Suprapubic skin (tissue), 4 donors: ENCODE results near the gene GORAB. TPM values are rescaled to one million over a fixed set of nuclear protein-coding genes. Genes with fewer than 3 reads are reported as not detected.

Experiments
- DNase-seq, 2 donors: peaks; one replicate each; pipeline ENCODE4 v3.0.0-alpha.2; 2019; ENCODE audit warnings: low spot score in 2 of 2
- H3K27ac ChIP-seq: fragments of 200-600 bp; sonication (generic); one replicate; pipeline ENCODE4 v1.5.1; 2019
- H3K27me3 ChIP-seq: fragments of 200-600 bp; sonication (generic); one replicate; pipeline ENCODE4 v1.5.1; 2019
- H3K36me3 ChIP-seq: fragments of 200-600 bp; sonication (generic); one replicate; pipeline ENCODE4 v1.5.1; 2019
- H3K4me1 ChIP-seq: fragments of 200-600 bp; sonication (generic); one replicate; pipeline ENCODE4 v1.5.1; 2019
- H3K4me3 ChIP-seq: fragments of 200-600 bp; sonication (generic); one replicate; pipeline ENCODE4 v1.5.1; 2019; ENCODE audit warnings: mild to moderate bottlenecking
- H3K9me3 ChIP-seq: fragments of 200-600 bp; sonication (generic); one replicate; pipeline ENCODE4 v1.5.1; 2019
- EP300 ChIP-seq: sonication (generic); formaldehyde crosslinking; IDR thresholded peaks from one replicate; pipeline ENCODE4 v1.6.1; 2017; ENCODE audit warnings: antibody characterized with exemption
- POLR2A ChIP-seq, 2 donors: fragments of 450-650 bp; IDR thresholded peaks; one replicate each; pipeline ENCODE4 v1.6.1; 2017; ENCODE audit warnings: antibody characterized with exemption in 2 of 2, mild to moderate bottlenecking in 2 of 2, moderate library complexity in 2 of 2
- POLR2AphosphoS5 ChIP-seq, 3 donors: sonication (generic); formaldehyde crosslinking; IDR thresholded peaks; one replicate each; pipeline ENCODE4 v1.6.1; 2017; ENCODE audit warnings: antibody characterized with exemption in 3 of 3
- WGBS: methylation state at CpG from one replicate; pipeline ENCODE4 v1.1.5; 2018; 5-methylcytosine and 5-hydroxymethylcytosine counted together
- total RNA-seq, 4 donors: library from RNA; depleted of rRNA; stranded (reverse); fragments of >200 nt; gene quantifications; one replicate each; pipeline ENCODE4 v1.1.0, GENCODE V29; 2016
- TF ChIP-seq, protein P1 (sequence below), 2 donors: fragments of 200-600 bp in 1 of 2; fragments of 450-650 bp in 1 of 2; sonication (generic) in 1 of 2; IDR thresholded peaks; one replicate each; pipeline ENCODE4 v1.5.1; 2016 to 2019; ENCODE audit warnings: antibody characterized with exemption in 2 of 2, mild to moderate bottlenecking in 1 of 2, moderate library complexity in 1 of 2

Gene GORAB
- total RNA-seq, 4 donors from 2014 or later, result 3.5 to 10.5 (median 7.7) TPM

DNA sequence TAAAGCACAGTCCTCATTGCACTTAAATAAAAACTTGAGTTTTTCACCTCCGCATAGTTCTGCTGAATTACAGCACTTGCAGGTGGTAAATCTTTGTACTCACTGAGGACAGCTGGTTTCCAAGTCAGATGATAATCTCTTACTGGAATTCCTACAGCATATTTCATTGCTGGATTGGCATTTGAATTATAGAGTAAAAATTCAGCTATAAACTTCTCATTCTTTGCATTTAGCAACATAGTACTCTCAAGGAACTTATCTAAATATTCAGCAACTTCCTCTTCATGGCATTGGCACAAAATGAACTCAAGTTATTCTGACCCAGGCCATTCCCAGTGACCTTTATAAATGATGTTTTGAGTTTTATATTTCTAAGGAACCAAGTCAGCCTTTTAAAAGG lies 23.4 kb downstream of the GORAB start:
- no peak for DNase-seq
- WGBS, result 64% methylated on average over 1 of the region's 1 CpG

DNA sequence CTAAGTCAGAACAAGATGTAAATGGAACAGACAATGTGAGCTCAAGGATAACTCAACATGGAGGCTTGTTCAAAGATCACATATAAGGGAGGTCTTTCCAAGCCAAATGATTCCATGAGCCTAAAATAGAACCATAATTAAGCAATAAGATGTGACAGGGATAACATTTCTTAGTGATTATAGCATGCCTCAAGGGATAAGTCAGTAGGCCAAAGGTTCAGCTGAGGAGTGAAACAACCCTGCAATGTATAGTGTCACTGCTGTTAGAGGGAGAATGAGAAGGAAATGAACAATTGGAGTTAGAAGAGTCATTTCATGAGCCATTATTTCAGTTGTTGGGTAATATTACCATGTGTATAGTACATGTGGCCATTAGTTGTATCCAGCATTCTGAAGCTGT lies 25.0 kb downstream of the GORAB start:
- Histone ChIP-seq H3K27me3 (no peaks in the 10 kb centered on the region), H3K27ac (no peak overlapping the region), H3K4me3 (no peak overlapping the region), H3K9me3 (no peaks in the 10 kb centered on the region), H3K4me1 (peaks cover 8% of the 10 kb centered on the region), H3K36me3 (peaks cover 18% of the 10 kb centered on the region)
- DNase-seq, result no peak
- TF ChIP-seq POLR2A (IDR thresholded peaks at IDR 0.05) (no peak), POLR2AphosphoS5 (IDR thresholded peaks at IDR 0.05) (no peak), EP300 (no peak)
- TF ChIP-seq, protein P1, sequence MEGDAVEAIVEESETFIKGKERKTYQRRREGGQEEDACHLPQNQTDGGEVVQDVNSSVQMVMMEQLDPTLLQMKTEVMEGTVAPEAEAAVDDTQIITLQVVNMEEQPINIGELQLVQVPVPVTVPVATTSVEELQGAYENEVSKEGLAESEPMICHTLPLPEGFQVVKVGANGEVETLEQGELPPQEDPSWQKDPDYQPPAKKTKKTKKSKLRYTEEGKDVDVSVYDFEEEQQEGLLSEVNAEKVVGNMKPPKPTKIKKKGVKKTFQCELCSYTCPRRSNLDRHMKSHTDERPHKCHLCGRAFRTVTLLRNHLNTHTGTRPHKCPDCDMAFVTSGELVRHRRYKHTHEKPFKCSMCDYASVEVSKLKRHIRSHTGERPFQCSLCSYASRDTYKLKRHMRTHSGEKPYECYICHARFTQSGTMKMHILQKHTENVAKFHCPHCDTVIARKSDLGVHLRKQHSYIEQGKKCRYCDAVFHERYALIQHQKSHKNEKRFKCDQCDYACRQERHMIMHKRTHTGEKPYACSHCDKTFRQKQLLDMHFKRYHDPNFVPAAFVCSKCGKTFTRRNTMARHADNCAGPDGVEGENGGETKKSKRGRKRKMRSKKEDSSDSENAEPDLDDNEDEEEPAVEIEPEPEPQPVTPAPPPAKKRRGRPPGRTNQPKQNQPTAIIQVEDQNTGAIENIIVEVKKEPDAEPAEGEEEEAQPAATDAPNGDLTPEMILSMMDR (IDR thresholded peaks at IDR 0.05), result no peak

More for the DNA sequence above, 23.4 kb downstream of the GORAB start:
- Histone ChIP-seq H3K9me3 (no peaks in the 10 kb centered on the region), H3K4me3 (no peak overlapping the region), H3K27me3 (no peaks in the 10 kb centered on the region), H3K36me3 (peaks cover 26% of the 10 kb centered on the region), H3K27ac (no peak overlapping the region), H3K4me1 (no peaks in the 10 kb centered on the region)
- TF ChIP-seq POLR2AphosphoS5 (IDR thresholded peaks at IDR 0.05) (no peak), POLR2A (IDR thresholded peaks at IDR 0.05) (no peak), EP300 (no peak)
- TF ChIP-seq, protein P1 (IDR thresholded peaks at IDR 0.05), result no peak

DNA sequence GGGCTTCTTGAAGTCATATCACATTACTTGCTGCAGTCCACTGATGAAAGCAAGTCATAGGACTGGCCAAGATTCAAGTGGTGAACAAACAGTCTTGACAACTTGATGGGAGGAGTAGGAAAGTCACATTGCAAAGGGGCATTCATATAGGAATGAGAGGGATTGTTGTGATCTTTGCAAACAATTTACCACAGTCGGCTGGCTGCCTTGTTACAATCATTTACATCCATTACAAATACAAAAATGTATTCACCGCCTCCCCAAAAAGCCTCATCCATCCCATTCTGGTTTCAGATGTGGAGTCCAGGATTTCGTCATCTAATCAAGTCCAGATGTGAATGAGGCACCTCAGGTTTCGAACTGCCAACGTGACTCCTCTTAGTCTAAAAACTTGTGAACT lies 26.8 kb downstream of the GORAB start:
- H3K9me3 ChIP-seq, result no peaks in the 10 kb centered on the region
- TF ChIP-seq, protein P1 (IDR thresholded peaks at IDR 0.05), result no peak
- TF ChIP-seq EP300 (no peak), POLR2AphosphoS5 (IDR thresholded peaks at IDR 0.05) (no peak), POLR2A (IDR thresholded peaks at IDR 0.05) (no peak)
- DNase-seq, result no peak
- H3K27me3 ChIP-seq, result no peaks in the 10 kb centered on the region
- H3K4me3 ChIP-seq, result no peak overlapping the region
- peaks cover 26% of the 10 kb centered on the region for H3K4me1 ChIP-seq
- H3K27ac ChIP-seq, result no peak overlapping the region
- 82% methylated on average over 5 of the region's 5 CpGs for WGBS
- H3K36me3 ChIP-seq, result peaks cover 5% of the 10 kb centered on the region

DNA sequence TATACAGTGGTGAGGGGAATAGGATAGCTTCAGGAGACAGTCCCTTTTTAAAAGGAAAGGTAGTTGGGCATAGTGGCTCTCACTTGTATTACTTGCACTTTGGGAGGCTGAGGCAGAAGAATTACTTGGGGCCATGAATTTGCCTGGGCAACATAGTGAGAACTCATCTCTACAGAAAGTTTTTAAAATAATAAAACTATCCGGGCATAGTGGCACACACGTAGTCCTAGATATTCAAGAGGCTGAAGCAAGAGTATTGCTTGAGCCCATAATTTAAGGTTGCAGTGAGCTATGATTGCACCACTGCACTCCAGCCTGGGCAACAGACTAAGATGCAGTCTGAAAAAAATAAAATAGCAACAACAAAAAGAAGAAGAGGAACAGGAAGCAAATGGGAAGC lies 27.2 kb downstream of the GORAB start:
- 88% methylated on average over 2 of the region's 2 CpGs for WGBS
- Histone ChIP-seq H3K27ac (no peak overlapping the region), H3K36me3 (peaks cover under 1% of the 10 kb centered on the region), H3K9me3 (no peaks in the 10 kb centered on the region), H3K4me3 (no peak overlapping the region), H3K27me3 (no peaks in the 10 kb centered on the region), H3K4me1 (peaks cover 31% of the 10 kb centered on the region)
- TF ChIP-seq, protein P1 (IDR thresholded peaks at IDR 0.05), result no peak
- TF ChIP-seq EP300 (no peak), POLR2A (IDR thresholded peaks at IDR 0.05) (no peak), POLR2AphosphoS5 (IDR thresholded peaks at IDR 0.05) (no peak)
- DNase-seq, result no peak

DNA sequence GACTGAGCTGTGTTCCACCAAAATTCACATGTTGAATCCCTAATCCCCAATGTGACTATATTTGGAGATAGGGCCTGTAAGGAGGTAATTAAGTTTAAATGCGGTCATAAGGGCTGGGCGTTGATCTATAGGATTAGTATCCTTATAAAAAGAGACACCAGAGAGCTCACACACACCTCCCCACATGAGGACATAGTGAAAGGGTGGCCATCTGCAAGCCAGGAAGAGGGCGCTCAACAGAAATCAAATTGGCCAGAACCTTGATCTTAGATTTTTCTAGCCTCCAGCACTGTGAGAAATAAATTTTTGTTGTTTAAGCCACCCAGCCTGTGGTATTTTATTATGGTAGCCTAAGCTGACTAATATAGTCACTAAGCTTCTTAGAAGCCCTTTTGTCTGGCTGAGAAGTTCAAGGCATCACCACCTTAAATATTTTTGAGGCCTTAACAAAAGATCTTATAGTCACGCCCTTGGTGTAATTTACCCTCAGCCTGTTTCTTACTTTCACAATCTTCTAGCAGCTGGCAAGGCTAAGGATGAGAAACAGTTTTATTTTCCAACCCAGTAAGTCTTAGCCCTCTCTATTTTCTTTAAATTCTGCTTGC lies 28.8 kb downstream of the GORAB start:
- Histone ChIP-seq H3K36me3 (no peaks in the 10 kb centered on the region), H3K27me3 (no peaks in the 10 kb centered on the region), H3K4me3 (no peak overlapping the region), H3K27ac (no peak overlapping the region), H3K9me3 (no peaks in the 10 kb centered on the region), H3K4me1 (peaks cover 41% of the 10 kb centered on the region)
- WGBS, result 81% methylated on average over 4 of the region's 4 CpGs
- DNase-seq, result no peak
- TF ChIP-seq, protein P1 (IDR thresholded peaks at IDR 0.05), result no peak
- TF ChIP-seq POLR2AphosphoS5 (IDR thresholded peaks at IDR 0.05) (no peak), POLR2A (IDR thresholded peaks at IDR 0.05) (no peak), EP300 (no peak)
